Measurements from ENCODE around the gene CAMTA1. TPM values are rescaled to one million over a fixed set of nuclear protein-coding genes. Genes with fewer than 3 reads are reported as not detected.

The CAMTA1 gene
- total RNA-seq, 1 donor from 2014 or later = 81.6 TPM

- peak; percentile 63 for DNase-seq (ENCODE audit: extremely low spot score, unreplicated experiment)
- H3K27ac Mint-ChIP-seq (ENCODE audit: unreplicated experiment) = no peak overlapping the region
- H3K4me1 Mint-ChIP-seq (ENCODE audit: unreplicated experiment) = peaks cover 23% of the 10 kb centered on the region
- no peak for TF ChIP-seq CTCF (IDR thresholded peaks at IDR 0.05)
- no peak overlapping the region for H3K4me3 Mint-ChIP-seq (ENCODE audit: unreplicated experiment)
- H3K9me3 Mint-ChIP-seq (ENCODE audit: unreplicated experiment) = no peaks in the 10 kb centered on the region
- H3K27me3 Mint-ChIP-seq (ENCODE audit: unreplicated experiment) = no peaks in the 10 kb centered on the region
- no peaks in the 10 kb centered on the region for H3K36me3 Mint-ChIP-seq (ENCODE audit: unreplicated experiment)
Observed at GRCh38 chr1:7287013-7287412, 501.8 kb downstream of the CAMTA1 start.

GRCh38 chr1:7288992-7289391, 503.7 kb downstream of the CAMTA1 start:
- Mint-ChIP-seq H3K4me1 (ENCODE audit: unreplicated experiment) (peaks cover 40% of the 10 kb centered on the region), H3K9me3 (ENCODE audit: unreplicated experiment) (no peaks in the 10 kb centered on the region)

DNA sequence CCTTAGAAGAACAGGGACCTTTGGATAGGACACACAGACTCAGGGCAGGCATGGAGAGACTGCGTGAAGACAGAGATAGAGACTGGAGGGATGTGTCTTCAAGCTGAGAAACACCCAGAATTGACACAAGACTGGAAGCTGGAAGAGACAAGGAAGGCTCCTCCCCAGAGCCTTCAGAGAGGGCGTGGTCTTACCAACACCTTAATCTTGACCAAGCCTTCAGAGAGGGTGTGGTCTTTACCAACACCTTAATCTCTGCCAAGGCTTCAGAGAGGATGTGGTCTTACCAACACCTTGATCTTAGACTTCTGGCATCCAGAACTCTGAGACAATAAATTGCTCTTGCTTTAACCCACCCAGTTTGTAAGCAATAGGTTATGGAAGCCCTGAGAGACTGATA, 504.4 kb downstream of the CAMTA1 start:
- Mint-ChIP-seq H3K4me1 (ENCODE audit: unreplicated experiment) (peaks cover 38% of the 10 kb centered on the region), H3K27ac (ENCODE audit: unreplicated experiment) (no peak overlapping the region), H3K4me3 (ENCODE audit: unreplicated experiment) (no peak overlapping the region), H3K9me3 (ENCODE audit: unreplicated experiment) (no peaks in the 10 kb centered on the region), H3K36me3 (ENCODE audit: unreplicated experiment) (no peaks in the 10 kb centered on the region), H3K27me3 (ENCODE audit: unreplicated experiment) (no peaks in the 10 kb centered on the region)
- DNase-seq (ENCODE audit: extremely low spot score, unreplicated experiment) = no peak
- no peak for TF ChIP-seq CTCF (IDR thresholded peaks at IDR 0.05)

More at GRCh38 chr1:7288992-7289391, 503.7 kb downstream of the CAMTA1 start:
- no peak for TF ChIP-seq CTCF (IDR thresholded peaks at IDR 0.05)
- H3K27me3 Mint-ChIP-seq (ENCODE audit: unreplicated experiment) = no peaks in the 10 kb centered on the region
- no peaks in the 10 kb centered on the region for H3K36me3 Mint-ChIP-seq (ENCODE audit: unreplicated experiment)
- no peak overlapping the region for H3K27ac Mint-ChIP-seq (ENCODE audit: unreplicated experiment)
- no peak overlapping the region for H3K4me3 Mint-ChIP-seq (ENCODE audit: unreplicated experiment)
- DNase-seq (ENCODE audit: extremely low spot score, unreplicated experiment) = no peak

DNA sequence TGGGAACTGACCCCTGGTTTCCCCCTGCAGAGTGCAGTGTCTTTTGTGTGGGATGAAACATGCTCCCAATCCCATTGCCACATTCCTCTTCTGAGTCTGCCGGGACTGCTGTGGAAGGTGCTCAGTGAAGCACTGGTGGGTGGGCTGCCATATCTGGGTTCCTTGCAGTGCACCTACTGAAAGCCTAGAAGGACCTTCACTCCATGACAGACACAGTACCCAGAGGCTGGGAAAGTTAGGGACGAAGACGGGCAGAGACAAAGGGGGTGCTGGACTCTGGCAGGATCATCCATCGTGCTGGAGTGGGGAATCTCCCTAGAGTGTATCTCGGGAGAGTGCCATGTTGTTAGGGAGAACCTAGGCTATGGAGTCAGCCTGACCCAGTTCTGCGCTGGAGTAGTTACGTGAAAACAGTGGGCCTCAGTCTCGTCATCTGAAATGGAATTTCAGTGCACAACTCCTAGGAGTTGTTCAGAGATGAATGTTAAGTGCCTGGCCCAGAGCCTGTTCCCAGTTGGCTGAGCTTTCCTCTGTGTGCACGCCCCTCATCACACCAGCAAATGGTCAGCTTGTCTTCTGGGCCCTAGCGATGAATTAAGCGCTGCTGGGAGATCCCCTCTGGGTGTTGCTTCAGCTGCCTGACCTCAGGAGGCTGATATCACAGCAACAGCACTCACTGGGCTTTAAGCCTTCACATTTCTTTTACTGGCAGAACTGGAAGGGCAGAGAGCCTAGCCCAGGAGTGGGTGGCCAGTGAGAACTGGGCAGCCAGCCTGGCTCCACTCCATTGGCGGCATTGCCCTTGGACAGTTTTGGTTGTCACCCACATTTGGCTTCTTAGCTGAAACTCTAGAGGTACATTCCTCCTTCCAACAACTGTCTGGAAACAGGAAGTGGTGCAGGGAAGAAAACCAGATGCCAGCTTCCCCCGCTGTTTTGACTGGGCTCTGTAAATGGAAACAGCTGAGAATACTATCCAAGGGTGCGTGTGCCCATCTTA, 506.0 kb downstream of the CAMTA1 start:
- H3K4me1 Mint-ChIP-seq (ENCODE audit: unreplicated experiment) = peaks cover 34% of the 10 kb centered on the region
- no peak overlapping the region for H3K4me3 Mint-ChIP-seq (ENCODE audit: unreplicated experiment)
- H3K27ac Mint-ChIP-seq (ENCODE audit: unreplicated experiment) = peak overlapping the region; percentile 85
- no peaks in the 10 kb centered on the region for H3K9me3 Mint-ChIP-seq (ENCODE audit: unreplicated experiment)
- no peaks in the 10 kb centered on the region for H3K27me3 Mint-ChIP-seq (ENCODE audit: unreplicated experiment)
- TF ChIP-seq CTCF (IDR thresholded peaks at IDR 0.05) = no peak
- DNase-seq (ENCODE audit: extremely low spot score, unreplicated experiment) = peak; percentile 38
- peaks cover under 1% of the 10 kb centered on the region for H3K36me3 Mint-ChIP-seq (ENCODE audit: unreplicated experiment)

DNA sequence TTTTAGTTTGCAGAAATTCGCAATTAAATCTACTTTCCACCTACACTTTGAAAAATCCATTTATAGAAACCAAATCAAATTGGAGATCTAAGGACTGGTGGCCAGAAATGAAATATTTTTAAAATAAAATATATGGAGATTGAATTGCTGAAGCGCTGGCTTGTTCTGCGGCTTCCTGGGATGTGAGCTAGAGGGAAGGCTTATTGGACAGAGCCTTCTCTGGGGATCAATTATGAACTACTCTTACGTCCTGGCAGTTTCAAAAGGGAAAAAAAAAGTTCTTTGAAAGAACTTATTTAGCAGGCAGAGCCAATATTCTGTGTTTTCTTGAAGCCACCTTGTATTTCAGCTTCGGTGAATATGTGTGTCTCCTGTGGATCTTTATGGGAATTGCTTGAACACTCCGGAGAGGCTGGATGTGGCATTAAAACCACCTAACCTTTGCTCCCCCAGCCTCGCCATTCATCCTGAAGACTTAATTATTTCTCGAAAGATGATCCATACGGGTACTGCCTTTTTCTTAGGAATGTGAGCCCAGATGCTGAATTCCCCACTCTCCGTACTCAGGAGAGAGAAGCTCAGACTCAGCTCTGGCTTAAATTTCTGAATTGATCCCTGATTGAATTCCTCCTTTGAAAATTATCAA, 506.9 kb downstream of the CAMTA1 start:
- H3K9me3 Mint-ChIP-seq (ENCODE audit: unreplicated experiment) = peaks cover 6% of the 10 kb centered on the region
- H3K27me3 Mint-ChIP-seq (ENCODE audit: unreplicated experiment) = no peaks in the 10 kb centered on the region
- TF ChIP-seq CTCF (IDR thresholded peaks at IDR 0.05) = no peak
- H3K36me3 Mint-ChIP-seq (ENCODE audit: unreplicated experiment) = peaks cover 2% of the 10 kb centered on the region
- no peak for DNase-seq (ENCODE audit: extremely low spot score, unreplicated experiment)
- no peak overlapping the region for H3K4me3 Mint-ChIP-seq (ENCODE audit: unreplicated experiment)
- peaks cover 42% of the 10 kb centered on the region for H3K4me1 Mint-ChIP-seq (ENCODE audit: unreplicated experiment)
- H3K27ac Mint-ChIP-seq (ENCODE audit: unreplicated experiment) = peak overlapping the region; percentile 85
